ENCODE results near the gene HVCN1.
"Not testable (repeated sequence)": the region's sequence is repeated elsewhere in the genome, so short reads cannot be mapped to it uniquely, and the experiment has no call there.

Gene HVCN1, protein sequence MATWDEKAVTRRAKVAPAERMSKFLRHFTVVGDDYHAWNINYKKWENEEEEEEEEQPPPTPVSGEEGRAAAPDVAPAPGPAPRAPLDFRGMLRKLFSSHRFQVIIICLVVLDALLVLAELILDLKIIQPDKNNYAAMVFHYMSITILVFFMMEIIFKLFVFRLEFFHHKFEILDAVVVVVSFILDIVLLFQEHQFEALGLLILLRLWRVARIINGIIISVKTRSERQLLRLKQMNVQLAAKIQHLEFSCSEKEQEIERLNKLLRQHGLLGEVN

DNA sequence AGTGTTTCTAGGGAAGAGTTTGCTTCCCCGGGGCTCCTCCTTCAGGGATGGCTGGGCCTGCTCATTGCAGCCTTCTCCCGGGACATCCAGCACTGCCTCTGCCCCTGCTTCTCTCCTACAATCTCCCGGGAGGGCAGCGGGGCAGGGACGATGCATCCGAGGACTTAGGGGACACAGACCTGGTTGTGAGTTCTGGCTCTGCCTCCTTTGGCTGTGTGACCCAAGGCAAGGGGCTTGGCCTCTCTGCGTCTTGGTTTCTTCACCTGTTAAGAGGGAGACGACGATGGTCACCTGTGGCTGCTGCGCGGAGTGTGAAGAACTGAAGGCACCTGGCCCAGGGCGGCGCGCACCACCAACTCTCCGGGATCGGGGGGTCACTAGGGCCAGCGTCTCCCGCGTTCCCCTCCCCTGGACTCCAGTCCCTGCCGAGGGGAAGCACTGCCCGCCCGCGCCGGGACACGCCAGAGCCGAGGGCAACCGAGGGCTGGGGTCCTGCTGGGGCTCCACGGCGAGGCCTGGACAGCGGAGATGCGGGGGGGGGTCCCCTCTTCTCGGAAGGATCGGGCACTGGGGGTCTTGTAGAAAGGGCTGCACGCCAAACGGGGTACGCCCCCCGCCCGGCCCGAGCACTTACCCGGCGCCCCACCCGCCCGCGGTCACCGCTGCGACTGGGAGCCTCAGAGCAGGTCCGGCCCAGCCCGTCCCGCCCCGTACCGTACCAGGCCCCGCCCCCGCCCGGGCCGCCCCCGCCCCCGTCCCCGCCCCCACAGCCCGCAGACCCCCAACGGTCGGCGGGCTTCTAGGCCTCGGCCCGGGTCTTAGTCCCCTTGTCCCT is at the start of gene HVCN1:
Gene HVCN1 (minus strand): TSS at position 670 of the 835 bp plus-strand sequence. CDS start 5,870 bp downstream, outside the sequence.
- DNase-seq = peak; percentile 34 to 50

GRCh38 chr12:110737532-110737931 is 48.6 kb upstream of the HVCN1 start:
- DNase-seq = no peak

- DNase-seq = not testable (repeated sequence)
These were observed 48.1 kb upstream of the HVCN1 start for GRCh38 chr12:110737016-110737415.

DNA sequence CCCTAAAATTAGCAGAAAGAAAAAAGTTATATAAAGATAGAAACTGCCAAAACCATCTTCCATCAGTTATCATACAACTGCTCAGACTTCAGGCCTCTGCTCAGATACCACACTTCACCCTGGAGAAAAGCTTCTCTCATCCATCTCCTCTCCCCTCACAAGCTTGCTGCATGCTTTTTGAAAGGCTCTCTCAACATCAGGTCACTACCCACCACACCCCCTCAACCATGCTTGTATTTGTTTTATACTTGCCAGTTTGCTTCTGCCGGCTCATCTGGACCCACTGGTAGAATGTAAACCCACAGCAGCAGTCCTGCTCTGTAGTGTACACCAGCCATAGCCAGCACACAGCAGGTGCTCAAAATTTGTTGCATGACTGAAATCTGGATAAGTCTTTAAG is 45.0 kb upstream of the HVCN1 start:
- DNase-seq = no peak

DNA sequence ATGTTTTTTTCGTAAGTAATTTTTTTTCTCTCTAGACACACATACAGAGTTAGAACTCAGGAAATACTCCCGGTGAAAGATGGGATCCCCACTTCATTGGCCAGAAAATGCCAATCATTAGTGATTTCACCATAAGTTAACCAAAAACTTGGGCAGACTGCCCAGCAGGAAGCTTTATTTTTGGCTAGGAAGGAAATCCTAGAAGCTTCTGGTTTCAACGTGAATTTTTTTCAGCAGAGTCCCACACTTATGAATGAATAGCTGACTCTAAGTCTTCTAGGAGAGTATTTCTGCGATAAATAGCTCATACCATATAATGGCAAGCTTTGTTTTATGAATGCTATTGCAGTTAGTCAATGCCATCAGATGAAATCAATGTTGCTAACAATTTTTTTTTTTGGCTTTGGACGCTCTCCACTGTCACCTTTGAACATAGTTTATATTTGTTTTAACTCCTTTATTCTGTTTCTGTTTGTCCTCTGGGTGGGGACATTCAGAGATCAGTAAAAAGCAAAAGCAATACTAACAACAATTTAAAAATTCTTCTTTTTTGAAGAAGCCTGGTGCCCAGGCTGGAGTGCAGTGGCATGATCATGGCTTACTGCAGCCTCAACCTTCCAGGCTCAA is 44.3 kb upstream of the HVCN1 start:
- DNase-seq = no peak

DNA sequence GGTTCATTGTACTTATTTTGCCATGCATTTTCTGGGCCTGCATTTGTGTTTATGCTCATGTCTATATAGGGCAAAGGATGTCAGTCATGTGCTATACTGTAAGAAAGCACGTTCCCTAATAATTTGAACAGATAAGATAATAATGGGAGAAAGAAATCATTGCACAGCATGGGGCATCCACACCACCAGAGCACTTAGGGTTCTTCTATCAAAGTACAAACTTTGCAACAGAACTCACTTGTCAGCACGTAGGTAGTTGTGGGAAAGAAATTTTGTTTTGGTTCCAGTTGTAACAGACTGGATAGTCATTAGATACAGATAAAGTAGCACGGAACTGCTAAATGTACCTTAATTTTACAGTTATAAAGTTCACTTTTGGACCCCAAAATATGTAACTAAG is 43.7 kb upstream of the HVCN1 start:
- DNase-seq = no peak

DNA sequence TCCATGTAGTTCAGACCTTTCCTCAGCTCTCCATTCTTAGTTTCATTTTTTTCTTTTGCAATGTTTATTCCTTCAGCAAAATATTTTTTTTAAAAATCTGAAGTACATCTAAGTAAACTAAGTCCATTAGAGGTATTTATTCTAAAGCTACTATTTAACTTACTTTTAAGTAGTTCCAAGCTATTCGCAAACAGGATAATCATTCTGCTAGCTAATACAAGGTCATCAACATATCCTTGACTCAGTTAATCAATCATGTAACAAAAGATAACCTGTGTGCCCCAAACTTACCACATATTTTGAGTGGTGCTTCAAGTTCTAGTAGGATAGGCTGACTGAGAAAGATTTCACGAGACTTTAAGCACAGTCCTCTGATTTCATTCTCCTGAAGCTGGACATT is 42.6 kb upstream of the HVCN1 start:
- DNase-seq = no peak

- no peak for DNase-seq
These were observed 39.7 kb upstream of the HVCN1 start for GRCh38 chr12:110728628-110729027.

DNA sequence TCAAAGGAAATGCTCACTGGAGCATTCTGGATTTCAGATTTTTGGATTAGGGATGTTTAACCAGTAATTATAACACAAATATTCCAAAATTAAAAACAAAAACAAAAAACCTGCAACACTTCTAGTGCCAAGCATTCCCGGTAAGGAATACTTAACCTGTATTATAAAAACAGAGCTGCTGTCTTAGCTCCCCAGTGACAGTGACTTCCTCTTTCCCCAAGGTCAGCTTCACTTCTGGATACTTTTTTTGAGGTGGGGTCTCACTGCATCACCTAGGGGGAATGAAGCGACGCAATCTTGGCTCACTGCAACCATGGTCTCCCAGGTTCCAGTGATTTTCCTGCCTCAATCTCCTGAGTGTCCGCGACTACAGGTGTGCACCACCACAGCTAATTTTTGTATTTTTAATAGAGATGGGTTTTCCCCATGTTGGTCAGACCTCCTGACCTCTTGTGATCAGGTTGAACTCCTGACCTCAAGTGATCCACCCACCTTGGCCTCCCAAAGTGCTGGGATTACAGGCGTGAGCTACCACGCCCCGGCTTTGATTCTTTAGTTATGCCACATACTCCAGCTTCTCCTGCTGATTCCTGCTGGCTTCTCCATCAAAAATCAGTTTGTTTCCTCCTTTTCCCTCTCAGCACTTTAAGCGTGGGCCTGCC is 37.9 kb upstream of the HVCN1 start:
- no peak for DNase-seq

DNA sequence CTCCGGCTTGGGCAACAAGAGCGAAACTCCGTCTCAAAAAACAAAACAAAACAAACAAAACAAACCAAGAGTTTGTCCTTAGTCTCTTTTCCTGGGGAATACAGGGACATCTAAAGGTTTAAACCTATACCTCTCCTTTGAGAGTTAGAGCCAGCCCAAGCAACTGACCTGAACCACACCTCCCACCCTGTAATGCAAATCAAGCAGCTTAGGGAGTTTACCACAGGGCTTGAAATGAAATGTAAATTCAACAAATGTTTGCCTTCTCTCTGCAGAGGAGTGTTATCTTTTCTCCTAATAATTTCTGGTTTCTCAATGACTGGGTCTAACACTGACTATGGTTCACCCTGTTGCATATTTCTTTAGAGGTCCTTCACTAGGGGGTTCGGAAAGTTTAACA is 37.1 kb upstream of the HVCN1 start:
- DNase-seq = no peak

DNA sequence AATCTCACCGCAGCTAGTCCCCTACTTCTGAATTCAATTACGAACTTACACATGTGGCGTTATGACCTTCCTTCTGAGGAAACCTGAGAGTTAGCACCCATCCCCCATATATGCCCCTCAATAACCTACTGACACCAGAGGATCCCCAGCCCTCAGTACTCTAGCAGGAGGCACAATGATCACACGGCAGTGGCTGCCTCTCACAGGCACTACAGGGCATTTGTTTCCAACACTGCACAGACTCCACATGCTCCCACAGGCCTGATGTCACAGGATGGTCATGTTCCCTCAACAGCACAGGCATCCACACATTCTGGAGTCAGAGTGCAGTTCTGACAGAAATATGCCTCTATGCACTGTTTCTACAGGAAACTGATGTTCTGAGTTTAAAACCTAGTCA is 36.4 kb upstream of the HVCN1 start:
- DNase-seq = no peak

DNA sequence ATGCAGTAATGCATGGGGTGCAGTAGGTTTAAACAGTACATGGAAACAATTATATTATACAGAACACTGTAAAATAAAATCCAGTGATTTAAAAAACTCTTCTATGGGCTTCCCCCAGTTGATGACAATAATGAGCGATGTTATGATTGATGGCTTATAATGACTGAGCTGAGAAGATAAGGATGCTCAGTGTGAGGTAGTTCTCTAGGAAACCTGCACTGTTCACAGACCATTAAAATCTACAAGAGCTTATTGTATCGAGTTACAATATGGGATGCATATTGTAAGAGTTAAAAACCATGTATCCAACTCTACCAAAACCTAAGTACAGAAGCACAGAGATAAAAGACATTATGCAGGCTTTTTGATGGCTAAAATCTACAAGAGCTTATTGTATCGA is 34.0 kb upstream of the HVCN1 start:
- not testable (repeated sequence) for DNase-seq

DNA sequence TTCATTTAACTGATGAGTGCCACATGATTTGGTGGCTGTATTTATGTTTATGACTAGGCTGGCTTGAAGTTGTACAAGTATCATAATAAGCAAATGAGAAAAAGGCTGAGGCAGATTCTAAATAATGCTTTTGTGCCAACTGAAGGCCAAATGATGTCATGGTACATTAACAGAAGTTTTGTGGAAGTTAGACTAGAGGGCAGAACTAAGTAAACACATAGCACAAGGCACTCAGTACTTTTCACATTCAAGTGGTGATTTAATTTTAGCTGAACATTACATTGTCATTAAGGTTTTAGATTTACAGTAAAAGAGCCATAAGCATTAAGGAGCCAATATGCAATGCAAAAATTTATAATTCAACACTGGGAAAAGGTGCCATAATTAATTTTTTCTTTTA is 32.7 kb upstream of the HVCN1 start:
- DNase-seq = no peak

- no peak for DNase-seq
These were observed 31.6 kb upstream of the HVCN1 start for GRCh38 chr12:110720516-110720915.

GRCh38 chr12:110718222-110718908 is 29.4 kb upstream of the HVCN1 start:
- DNase-seq = no peak

DNA sequence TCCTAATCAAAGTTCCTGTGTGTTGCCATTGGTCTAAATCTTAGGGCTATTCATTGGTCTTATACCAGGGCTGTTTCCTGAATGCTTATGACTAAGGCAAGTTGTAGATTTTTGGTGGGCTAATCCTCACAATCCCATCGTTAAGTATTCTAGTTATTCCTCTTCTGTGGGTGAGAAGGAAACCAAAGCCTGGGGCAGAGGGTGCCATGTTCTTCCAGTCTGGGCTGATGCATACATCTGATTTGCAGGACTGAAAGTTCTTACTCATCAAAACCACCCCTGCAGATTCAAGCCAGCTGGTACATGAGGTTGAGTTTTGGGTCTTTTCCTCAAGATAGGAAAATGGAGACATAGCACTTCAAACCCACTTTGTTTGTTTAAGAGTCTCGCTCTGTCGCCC is 28.1 kb upstream of the HVCN1 start:
- no peak for DNase-seq

DNA sequence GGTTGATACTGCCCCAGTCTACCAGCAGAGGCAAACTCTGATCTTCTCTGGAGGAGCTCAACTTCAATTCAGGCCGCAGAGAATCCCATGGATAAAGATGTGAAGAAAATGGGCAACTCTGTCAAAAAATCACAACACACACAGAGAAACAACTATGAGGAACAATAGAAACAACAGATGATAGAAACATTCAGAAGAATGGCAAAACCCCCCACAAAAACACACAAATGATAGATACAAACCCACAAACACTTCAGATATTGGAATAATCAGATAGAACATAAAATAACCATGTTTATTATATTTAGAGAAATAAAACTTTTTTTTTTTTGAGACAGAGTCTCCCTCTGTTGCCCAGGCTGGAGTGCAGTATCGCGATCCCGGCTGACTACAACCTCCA is 20.0 kb upstream of the HVCN1 start:
- no peak for DNase-seq

DNA sequence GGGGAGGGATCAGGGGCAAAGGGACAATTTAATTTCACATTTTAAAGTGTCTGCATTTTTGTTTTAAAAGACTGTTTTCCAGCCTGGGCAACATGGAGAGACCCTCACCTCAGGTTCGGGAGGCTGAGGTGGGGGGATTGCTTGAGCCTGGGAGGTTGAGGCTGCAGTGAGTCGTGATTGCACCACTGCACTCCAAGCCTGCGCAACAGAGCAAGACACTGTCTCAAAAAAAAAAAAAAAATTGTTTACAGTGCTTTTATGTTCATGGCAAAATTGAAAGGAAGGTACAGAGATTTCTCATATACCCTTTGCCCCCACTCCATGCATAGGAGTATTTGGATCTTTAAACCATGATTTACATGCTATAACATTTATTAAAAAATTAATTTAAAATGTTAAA is 16.4 kb upstream of the HVCN1 start:
- no peak for DNase-seq

DNA sequence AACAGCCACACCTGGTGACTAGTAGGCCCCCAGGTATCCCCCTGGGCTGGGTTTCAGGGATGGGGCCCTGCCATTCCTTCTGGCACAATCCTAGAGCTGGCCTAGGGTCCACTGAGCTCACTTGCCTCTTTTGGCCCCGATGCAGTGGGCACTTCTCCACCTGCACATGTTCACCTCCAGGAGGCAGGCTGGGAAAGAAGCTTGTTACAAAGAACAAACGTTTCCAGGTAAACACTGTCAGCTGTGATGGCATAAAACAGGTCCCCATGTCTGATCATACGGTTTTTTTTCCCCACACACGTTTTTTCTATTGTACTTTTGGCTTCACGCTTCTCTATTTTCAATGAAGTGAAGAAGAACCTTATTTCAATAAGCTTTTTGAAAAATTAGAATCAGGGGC is 15.8 kb upstream of the HVCN1 start:
- peak in 1 of 2 donors; percentile 19 for DNase-seq

DNA sequence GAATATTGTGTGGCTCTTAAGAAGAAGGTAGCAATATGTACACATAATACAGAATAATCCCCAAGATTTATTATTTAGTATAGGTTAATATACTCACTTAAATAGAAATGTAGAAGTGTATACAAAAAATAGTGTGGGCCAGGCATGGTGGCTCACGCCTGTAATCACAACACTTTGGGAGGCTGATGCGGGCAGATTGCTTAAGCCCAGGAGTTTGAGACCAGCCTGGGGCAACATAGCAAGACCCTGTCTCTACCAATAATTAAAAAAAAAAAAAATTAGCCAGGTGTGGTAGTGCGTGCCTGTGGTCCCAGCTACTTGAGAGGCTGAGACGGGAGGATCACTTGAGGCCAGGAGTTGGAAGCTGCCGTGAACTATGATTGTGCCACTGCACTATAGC is 15.3 kb upstream of the HVCN1 start:
- no peak for DNase-seq

DNA sequence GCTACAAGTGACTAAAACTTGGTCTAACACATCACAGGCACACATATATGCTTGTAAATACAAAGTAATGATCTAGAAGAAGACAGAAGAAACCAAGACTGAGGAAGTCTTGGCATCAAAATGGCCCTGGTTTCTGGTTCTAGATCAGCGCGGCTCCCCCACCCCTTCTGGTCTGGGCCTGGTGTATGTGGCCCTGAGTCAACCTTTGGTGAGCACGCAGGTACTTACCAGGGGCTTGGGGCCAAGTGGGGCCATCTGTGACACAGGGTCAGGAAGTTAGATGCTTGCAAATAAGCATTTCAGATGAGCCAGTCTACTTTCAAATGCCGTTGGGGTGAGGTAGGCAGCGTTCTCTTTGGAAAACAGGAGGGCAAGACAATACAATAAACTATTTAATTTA is 13.2 kb upstream of the HVCN1 start:
- DNase-seq = no peak

GRCh38 chr12:110699591-110700445 is 10.9 kb upstream of the HVCN1 start:
- no peak for DNase-seq

Data from CD4-positive, alpha-beta T cell treated with Interleukin-4 for 1 hour (primary cell).